22Rv1 (cell line): Measurements from ENCODE around the gene NADSYN1.

Source experiments
- ZFX ChIP-seq: fragments of 450-650 bp; IDR thresholded peaks from 2 replicates; pipeline ENCODE4 v1.6.1; 2017; ENCODE audit warnings: antibody characterized with exemption, borderline replicate concordance
- TF ChIP-seq, protein P1 (sequence below): fragments of 450-650 bp; IDR thresholded peaks from 2 replicates; pipeline ENCODE4 v1.5.1; 2017; ENCODE audit warnings: mild to moderate bottlenecking

- TF ChIP-seq, protein P1, sequence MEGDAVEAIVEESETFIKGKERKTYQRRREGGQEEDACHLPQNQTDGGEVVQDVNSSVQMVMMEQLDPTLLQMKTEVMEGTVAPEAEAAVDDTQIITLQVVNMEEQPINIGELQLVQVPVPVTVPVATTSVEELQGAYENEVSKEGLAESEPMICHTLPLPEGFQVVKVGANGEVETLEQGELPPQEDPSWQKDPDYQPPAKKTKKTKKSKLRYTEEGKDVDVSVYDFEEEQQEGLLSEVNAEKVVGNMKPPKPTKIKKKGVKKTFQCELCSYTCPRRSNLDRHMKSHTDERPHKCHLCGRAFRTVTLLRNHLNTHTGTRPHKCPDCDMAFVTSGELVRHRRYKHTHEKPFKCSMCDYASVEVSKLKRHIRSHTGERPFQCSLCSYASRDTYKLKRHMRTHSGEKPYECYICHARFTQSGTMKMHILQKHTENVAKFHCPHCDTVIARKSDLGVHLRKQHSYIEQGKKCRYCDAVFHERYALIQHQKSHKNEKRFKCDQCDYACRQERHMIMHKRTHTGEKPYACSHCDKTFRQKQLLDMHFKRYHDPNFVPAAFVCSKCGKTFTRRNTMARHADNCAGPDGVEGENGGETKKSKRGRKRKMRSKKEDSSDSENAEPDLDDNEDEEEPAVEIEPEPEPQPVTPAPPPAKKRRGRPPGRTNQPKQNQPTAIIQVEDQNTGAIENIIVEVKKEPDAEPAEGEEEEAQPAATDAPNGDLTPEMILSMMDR, result no peak
- no peak for TF ChIP-seq ZFX
These were observed 5.2 kb upstream of the NADSYN1 start for GRCh38 chr11:71447791-71448256.
